Activated naive CD4-positive, alpha-beta T cell treated with anti-CD3 and anti-CD28 coated beads, Interleukin-2, amount 50 U/mL, for 72 hours (primary cell): Measurements from ENCODE around the gene SMARCC1. TPM values are rescaled to one million over a fixed set of nuclear protein-coding genes. Genes with fewer than 3 reads are reported as not detected.

ENCODE experiments used
- ATAC-seq, 2 donors: fragments of 150-1000 bp; cut with Tn5 transposase; 2 replicates each; pipeline ENCODE4 v1.10.0; 2021; ENCODE audit warnings: mild to moderate bottlenecking in 2 of 2, moderate library complexity in 2 of 2
- DNase-seq, 2 donors: peaks; one replicate each; pipeline ENCODE4 v3.0.0; 2021 to 2022; ENCODE audit warnings: low spot score in 2 of 2
- H3K27ac Mint-ChIP-seq, 2 donors: one replicate each; pipeline ENCODE4 v1.8.0; 2022; ENCODE audit warnings: mild to moderate bottlenecking in 2 of 2, mixed read lengths in 2 of 2
- H3K36me3 Mint-ChIP-seq, 2 donors: one replicate each; pipeline ENCODE4 v1.8.0; 2022; ENCODE audit warnings: mixed read lengths in 2 of 2
- H3K9me3 Mint-ChIP-seq, 2 donors: one replicate each; pipeline ENCODE4 v1.8.0; 2022; ENCODE audit warnings: mixed read lengths in 2 of 2
- total RNA-seq, 2 donors: library from RNA; stranded (reverse); gene quantifications; one replicate each; pipeline ENCODE4 v1.2.3, GENCODE V29; 2022

Gene SMARCC1
- total RNA-seq, 2 donors from 2014 or later: 98.9 to 138 TPM

DNA sequence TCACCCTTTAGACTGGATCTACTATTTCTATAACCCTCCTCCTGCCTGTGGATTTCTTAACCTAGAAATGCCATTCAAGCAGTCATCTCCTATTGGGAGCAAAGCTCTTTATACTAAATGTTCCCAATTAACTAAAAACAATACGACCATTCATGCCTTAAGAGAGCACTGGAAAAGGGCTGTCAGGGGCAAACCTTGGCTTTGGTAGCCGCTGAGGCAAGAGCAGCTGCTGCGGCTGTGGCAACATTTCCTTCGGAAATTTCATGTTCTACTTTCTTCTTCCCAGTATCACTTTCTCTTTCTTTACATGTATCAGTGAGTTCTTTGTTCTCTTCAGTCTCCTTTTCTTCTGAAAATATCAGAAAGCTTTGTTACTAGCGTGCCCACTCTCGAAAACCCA lies 146.7 kb downstream of the SMARCC1 start:
- peaks cover 4 to 11% of the 10 kb centered on the region in 2 donors for H3K36me3 Mint-ChIP-seq
- no peaks in the 10 kb centered on the region for H3K9me3 Mint-ChIP-seq
- peak overlapping the region in 1 of 2 donors; percentile 5 for H3K27ac Mint-ChIP-seq
- ATAC-seq (peak in 1 of 2 donors; percentile 16), DNase-seq (no peak)

- Mint-ChIP-seq H3K9me3 (no peaks in the 10 kb centered on the region), H3K36me3 (peaks cover 4 to 11% of the 10 kb centered on the region in 2 donors), H3K27ac (peak overlapping the region in 1 of 2 donors; percentile 34)
- ATAC-seq (no peak), DNase-seq (no peak)
These were observed 150.9 kb downstream of the SMARCC1 start for GRCh38 chr3:47630810-47631209.

GRCh38 chr3:47629770-47630169 lies 151.9 kb downstream of the SMARCC1 start:
- peaks cover 4 to 11% of the 10 kb centered on the region in 2 donors for H3K36me3 Mint-ChIP-seq

GRCh38 chr3:47628426-47628825 lies 153.3 kb downstream of the SMARCC1 start:
- peak overlapping the region in 1 of 2 donors; percentile 4 for H3K27ac Mint-ChIP-seq
- peaks cover 4 to 7% of the 10 kb centered on the region in 2 donors for H3K36me3 Mint-ChIP-seq
- no peaks in the 10 kb centered on the region for H3K9me3 Mint-ChIP-seq
- DNase-seq (no peak), ATAC-seq (no peak)

More at GRCh38 chr3:47629770-47630169, 151.9 kb downstream of the SMARCC1 start:
- Mint-ChIP-seq H3K27ac (peak overlapping the region in 1 of 2 donors; percentile 68), H3K9me3 (no peaks in the 10 kb centered on the region)
- ATAC-seq (no peak), DNase-seq (no peak)

DNA sequence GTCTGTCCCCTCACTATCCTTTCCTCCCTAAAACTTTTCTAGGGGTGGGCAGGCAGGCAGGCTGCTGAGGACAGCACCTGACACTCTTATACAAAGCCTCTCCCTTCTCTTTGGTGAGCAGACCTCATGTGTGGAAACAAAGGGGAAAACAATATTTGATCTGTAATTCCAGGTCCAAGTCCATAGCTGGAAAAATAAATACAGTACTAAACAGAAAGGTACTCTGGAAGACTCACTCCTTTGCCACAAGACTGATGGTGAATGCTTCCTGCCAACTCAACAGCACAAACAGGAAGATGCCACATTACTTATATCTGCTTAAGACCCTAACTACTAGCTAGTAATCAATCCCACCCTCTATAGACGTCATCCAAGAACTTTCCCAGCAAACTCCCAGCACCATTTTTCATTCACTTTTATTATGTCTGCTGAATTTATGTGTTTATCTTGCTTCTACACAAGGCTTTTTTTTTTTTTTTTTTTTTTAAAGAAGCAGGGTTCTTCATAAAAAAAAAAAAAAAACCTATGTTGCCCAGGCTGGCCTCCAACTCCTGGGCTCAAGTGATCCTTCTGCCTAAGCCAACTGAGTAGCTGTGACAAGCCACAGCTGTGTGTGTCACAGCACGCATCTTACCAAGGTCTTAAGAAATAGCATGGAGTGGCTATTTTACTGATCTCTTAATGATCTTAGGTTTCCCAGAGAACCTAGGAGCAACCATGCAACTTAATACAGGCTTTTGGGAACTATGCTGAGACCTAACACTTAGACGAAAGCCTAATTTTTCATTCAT lies 158.8 kb downstream of the SMARCC1 start:
- Mint-ChIP-seq H3K36me3 (peaks cover 6 to 16% of the 10 kb centered on the region in 2 donors), H3K9me3 (no peaks in the 10 kb centered on the region), H3K27ac (peak overlapping the region in 1 of 2 donors; percentile 85)
- ATAC-seq: no peak
- no peak for DNase-seq

GRCh38 chr3:47617086-47618010 lies 164.3 kb downstream of the SMARCC1 start:
- ATAC-seq: no peak
- DNase-seq: no peak
- Mint-ChIP-seq H3K9me3 (no peaks in the 10 kb centered on the region), H3K27ac (peak overlapping the region; percentile 18 to 66), H3K36me3 (peaks cover 6 to 8% of the 10 kb centered on the region in 2 donors)

DNA sequence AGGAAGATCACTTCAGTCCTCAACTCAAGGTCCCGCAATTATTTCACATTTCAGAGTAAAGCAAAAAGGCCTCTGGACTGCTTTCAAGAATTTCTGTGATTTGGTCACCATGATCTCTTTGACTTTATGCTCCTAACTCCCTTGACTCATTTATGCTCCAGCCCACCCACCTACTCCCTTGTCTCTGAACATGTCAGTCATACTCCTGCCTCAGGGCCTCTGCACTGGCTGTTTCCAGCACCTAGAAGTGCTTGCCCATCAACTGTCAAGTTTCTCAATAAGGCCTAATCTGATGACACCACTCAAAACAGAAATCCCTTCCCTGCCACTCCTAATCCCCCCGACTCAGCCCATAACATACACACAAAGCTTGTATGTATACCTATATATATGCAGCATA lies 166.9 kb downstream of the SMARCC1 start:
- Mint-ChIP-seq H3K9me3 (no peaks in the 10 kb centered on the region), H3K27ac (no peak overlapping the region), H3K36me3 (peaks cover 6 to 17% of the 10 kb centered on the region in 2 donors)
- no peak for DNase-seq
- ATAC-seq: peak in 1 of 2 donors; percentile 49

- DNase-seq (no peak), ATAC-seq (no peak)
- peaks cover 0 to 11% of the 10 kb centered on the region in 2 donors for H3K36me3 Mint-ChIP-seq
- H3K27ac Mint-ChIP-seq: no peak overlapping the region
- no peaks in the 10 kb centered on the region for H3K9me3 Mint-ChIP-seq
These were observed 168.0 kb downstream of the SMARCC1 start for GRCh38 chr3:47613722-47614121.

DNA sequence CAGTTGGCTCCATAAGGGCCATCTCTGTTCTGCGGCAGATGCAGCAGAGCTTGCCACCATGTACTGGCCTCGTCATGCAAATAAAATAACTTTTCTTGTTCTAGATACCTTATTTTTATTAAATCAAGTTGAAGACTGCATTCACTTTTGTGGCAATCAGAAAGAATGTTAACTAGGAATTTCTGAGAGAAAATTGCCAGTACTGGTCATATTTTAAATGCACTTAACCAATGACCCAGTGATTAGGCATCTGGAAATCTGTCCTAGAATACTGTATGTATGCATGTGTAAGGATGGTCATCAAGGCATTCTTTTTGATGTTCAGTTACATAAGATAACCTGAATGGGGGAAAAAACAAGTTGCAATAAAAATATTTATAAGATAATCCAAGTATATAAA lies 168.8 kb downstream of the SMARCC1 start:
- Mint-ChIP-seq H3K36me3 (peaks cover 0 to 16% of the 10 kb centered on the region in 2 donors), H3K9me3 (no peaks in the 10 kb centered on the region), H3K27ac (no peak overlapping the region)
- DNase-seq (no peak), ATAC-seq (no peak)

DNA sequence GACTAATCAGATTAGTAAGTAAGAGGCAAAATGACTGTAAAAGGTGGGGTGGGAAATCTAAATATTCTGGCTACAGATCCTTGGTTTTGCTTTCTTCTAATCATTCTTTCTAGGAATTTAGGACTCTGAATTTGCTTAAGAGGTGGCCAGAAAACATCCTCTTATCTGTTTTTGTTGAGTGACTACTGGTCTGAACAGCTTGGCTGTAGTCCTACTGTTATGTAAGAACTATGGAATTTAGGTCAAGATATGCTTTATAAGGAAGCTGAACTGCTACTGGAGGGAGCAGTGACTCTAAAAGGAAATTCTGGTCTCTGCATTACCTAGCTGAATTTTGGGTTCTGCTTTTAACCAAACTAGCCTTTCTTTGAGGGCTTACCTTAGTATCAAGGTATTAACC lies 169.5 kb downstream of the SMARCC1 start:
- peak overlapping the region; percentile 0 to 6 for H3K27ac Mint-ChIP-seq

GRCh38 chr3:47611576-47611975 lies 170.1 kb downstream of the SMARCC1 start:
- no peak for DNase-seq

More for the DNA sequence above, 169.5 kb downstream of the SMARCC1 start:
- DNase-seq: no peak
- ATAC-seq: no peak
- Mint-ChIP-seq H3K9me3 (no peaks in the 10 kb centered on the region), H3K36me3 (peaks cover 0 to 16% of the 10 kb centered on the region in 2 donors)

DNA sequence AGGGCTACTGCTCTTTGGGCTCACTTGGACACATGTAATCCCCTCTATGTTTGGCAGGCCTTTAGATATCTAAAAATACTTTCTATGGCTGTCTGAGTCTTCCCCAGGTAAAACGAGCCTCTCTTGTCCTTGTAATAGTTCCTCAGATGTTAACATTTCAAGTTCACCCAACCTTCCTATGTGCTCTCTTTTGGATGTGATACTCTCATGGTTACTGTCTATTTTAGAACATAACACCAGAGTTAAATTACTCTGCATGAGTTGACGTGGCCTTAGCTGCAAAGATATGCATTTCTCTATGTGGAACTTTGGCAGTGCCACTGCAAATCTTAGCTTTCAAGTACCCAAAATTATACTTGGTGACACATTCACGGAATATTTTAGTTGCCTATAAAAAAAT lies 171.1 kb downstream of the SMARCC1 start:
- H3K9me3 Mint-ChIP-seq: no peaks in the 10 kb centered on the region
- DNase-seq: no peak
- peaks cover 2 to 23% of the 10 kb centered on the region in 2 donors for H3K36me3 Mint-ChIP-seq
- ATAC-seq: no peak
- H3K27ac Mint-ChIP-seq: peak overlapping the region in 1 of 2 donors; percentile 34

More at GRCh38 chr3:47611576-47611975, 170.1 kb downstream of the SMARCC1 start:
- H3K27ac Mint-ChIP-seq: peak overlapping the region; percentile 0 to 6
- H3K9me3 Mint-ChIP-seq: no peaks in the 10 kb centered on the region
- ATAC-seq: no peak
- peaks cover 0 to 16% of the 10 kb centered on the region in 2 donors for H3K36me3 Mint-ChIP-seq

DNA sequence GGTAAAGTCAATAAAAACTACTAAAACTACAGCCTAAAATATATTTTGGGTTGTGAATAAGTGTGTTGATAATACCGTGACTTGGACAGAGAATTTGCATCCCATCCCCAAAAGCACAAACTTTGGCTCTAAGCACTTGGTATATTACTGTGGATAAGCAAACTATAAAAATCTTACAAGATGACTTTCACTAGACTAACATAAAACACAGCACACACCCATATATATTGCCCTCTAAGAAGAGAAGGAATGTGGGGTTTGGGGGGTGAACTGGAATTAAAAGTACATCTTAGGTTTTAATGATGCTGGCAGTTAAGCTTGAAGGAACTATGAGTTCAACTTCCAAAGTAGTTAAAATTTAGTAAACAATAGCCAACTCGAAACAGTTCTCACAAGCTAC lies 174.4 kb downstream of the SMARCC1 start:
- no peak overlapping the region for H3K27ac Mint-ChIP-seq
- ATAC-seq (no peak), DNase-seq (no peak)
- H3K36me3 Mint-ChIP-seq: peaks cover 10 to 35% of the 10 kb centered on the region in 2 donors
- no peaks in the 10 kb centered on the region for H3K9me3 Mint-ChIP-seq

DNA sequence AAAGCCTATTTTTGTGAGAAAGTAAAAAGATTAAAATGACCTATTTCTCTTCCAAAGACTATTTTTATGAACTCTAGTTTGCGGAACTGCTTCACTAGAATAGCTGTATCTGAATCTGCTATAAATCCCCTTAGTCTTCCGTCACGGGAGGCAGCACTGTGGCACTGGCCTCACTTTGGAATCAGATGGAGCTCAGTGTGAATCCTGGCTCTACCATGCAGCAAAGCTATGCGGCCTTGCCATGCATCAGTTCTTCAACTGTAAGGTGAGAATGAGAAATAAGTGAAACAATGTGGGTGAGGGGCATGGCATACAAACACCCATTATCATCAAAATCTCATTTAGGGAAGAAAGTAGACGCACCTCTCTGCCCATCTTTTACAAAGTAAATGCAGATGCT lies 175.5 kb downstream of the SMARCC1 start:
- H3K9me3 Mint-ChIP-seq: no peaks in the 10 kb centered on the region
- ATAC-seq (no peak), DNase-seq (no peak)
- peaks cover 10 to 35% of the 10 kb centered on the region in 2 donors for H3K36me3 Mint-ChIP-seq
- no peak overlapping the region for H3K27ac Mint-ChIP-seq

DNA sequence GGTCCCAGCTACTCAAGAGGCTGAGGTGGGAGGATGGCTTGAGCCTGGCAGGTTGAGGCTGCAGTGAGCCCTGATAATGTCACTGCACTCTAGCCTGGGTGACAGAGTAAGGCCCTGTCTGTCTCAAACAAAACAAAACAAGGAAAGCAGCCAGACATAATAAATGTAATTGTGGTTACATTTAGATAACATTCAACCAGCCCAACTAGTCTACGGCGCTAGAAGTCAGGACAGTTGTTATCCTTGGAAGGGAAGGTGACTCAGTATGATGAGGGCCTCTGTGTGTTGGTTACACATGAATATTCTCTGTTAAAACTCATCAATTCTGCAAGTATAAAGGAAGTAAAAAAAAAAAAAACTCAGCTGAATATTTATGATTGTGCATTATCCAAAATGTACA lies 176.0 kb downstream of the SMARCC1 start:
- DNase-seq: no peak
- Mint-ChIP-seq H3K27ac (peak overlapping the region; percentile 27 to 64), H3K36me3 (peaks cover 10 to 32% of the 10 kb centered on the region in 2 donors), H3K9me3 (no peaks in the 10 kb centered on the region)
- ATAC-seq: no peak

DNA sequence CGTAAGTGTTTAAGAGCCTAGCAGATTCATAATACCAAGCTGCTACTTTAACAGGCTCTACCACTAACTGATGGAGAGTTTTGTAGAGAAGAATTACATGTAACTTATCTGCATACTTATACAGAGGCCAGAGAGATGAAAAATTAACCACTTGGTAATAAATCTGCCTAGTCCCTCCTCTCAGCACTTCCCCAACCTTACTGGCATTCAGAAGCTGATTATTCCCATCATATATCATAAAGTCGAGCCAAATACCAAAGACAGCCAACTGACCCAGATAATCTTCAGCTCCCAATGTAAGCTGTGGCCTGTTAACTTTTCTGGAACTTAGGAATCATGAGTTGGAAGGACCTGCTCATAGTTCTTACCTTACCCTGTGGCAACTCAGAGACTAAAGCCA lies 177.5 kb downstream of the SMARCC1 start:
- ATAC-seq (no peak), DNase-seq (no peak)
- peaks cover 10 to 26% of the 10 kb centered on the region in 2 donors for H3K36me3 Mint-ChIP-seq
- no peaks in the 10 kb centered on the region for H3K9me3 Mint-ChIP-seq
- H3K27ac Mint-ChIP-seq: no peak overlapping the region

- no peaks in the 10 kb centered on the region for H3K9me3 Mint-ChIP-seq
- no peak for DNase-seq
- ATAC-seq: no peak
- peaks cover 10 to 21% of the 10 kb centered on the region in 2 donors for H3K36me3 Mint-ChIP-seq
- H3K27ac Mint-ChIP-seq: peak overlapping the region; percentile 40 to 71
These were observed 178.4 kb downstream of the SMARCC1 start for GRCh38 chr3:47603332-47603731.
